Ovary (tissue), 9 donors: Measurements from ENCODE around the gene DNAJA3. TPM values are rescaled to one million over a fixed set of nuclear protein-coding genes. Genes with fewer than 3 reads are reported as not detected.

Experiments used
- DNase-seq, 5 donors: peaks; one replicate each; pipeline ENCODE4 v3.0.0-alpha.2; 2019 to 2020
- H3K27ac ChIP-seq, 2 donors: fragments of 200-600 bp; one replicate each; pipeline versions ENCODE4 v1.5.1 to v1.8.0; 2019 to 2022
- H3K27me3 ChIP-seq: fragments of 200-600 bp; one replicate; pipeline ENCODE4 v1.8.0; 2022
- H3K36me3 ChIP-seq: fragments of 200-600 bp; sonication (generic); one replicate; pipeline ENCODE4 v1.5.1; 2019
- H3K4me1 ChIP-seq: one replicate; pipeline ENCODE4 v1.8.1; 2013; ENCODE audit warnings: mild to moderate bottlenecking, moderate library complexity; ENCODE audit not compliant: insufficient read depth
- H3K4me3 ChIP-seq: fragments of 200-600 bp; sonication (generic); one replicate; pipeline ENCODE4 v1.5.1; 2017
- H3K9me3 ChIP-seq, 2 donors: fragments of 200-600 bp in 1 of 2; sonication (generic) in 1 of 2; one replicate each; pipeline versions ENCODE4 v1.5.1 to v1.8.1; 2013 to 2019; ENCODE audit warnings: mild to moderate bottlenecking in 1 of 2, moderate library complexity in 1 of 2
- CTCF ChIP-seq, 3 donors: fragments of 450-650 bp in 2 of 3; fragments of 200-600 bp in 1 of 3; IDR thresholded peaks; one replicate each; pipeline versions ENCODE4 v1.5.1 to v1.8.0; 2016 to 2022; ENCODE audit warnings: antibody characterized with exemption in 3 of 3, mild to moderate bottlenecking in 1 of 3
- EP300 ChIP-seq: sonication (generic); formaldehyde crosslinking; IDR thresholded peaks from one replicate; pipeline ENCODE4 v1.6.1; 2017; ENCODE audit warnings: antibody characterized with exemption
- POLR2A ChIP-seq: fragments of 450-650 bp; IDR thresholded peaks from one replicate; pipeline ENCODE4 v1.6.1; 2017; ENCODE audit warnings: antibody characterized with exemption, mild to moderate bottlenecking, moderate library complexity
- WGBS, 3 donors: extraction: QIAGEN DNeasy Blood & Tissue Kit in 1 of 3; methylation state at CpG; one replicate each; pipeline versions ENCODE4 v1.1.5 to v1.1.7; 2013 to 2017; 5-methylcytosine and 5-hydroxymethylcytosine counted together
- intact Hi-C, 4 donors: fragments of 100-400 bp; cut with DNase I; formaldehyde crosslinking; loops; one replicate each; pipeline versions ENCODE4 v1.11.0 to v1.15.1; 2022 to 2023
- polyA plus RNA-seq, 2 donors: library from polyadenylated mRNA; stranded (reverse); fragments of 200-250 nt in 1 of 2; fragments of 350-450 nt in 1 of 2; fragmentation: Illumina TruSeq in 1 of 2; extraction: RNeasy Lipid Tissue Mini Kit (QIAGEN cat#74804) in 1 of 2; gene quantifications; one replicate each; pipeline ENCODE4 v1.2.3, GENCODE V29; 2013 to 2014
- total RNA-seq, 7 donors: library from RNA; depleted of rRNA in 2 of 7; stranded (reverse); fragments of >200 nt in 2 of 7; fragmentation: NEBNext Ultra II Directional in 3 of 7; extraction: Animal tissue kit (Norgen Biotek cat#: 25700) in 3 of 7; gene quantifications; one replicate each; pipeline versions ENCODE4 v1.1.0 to v1.2.4, GENCODE V29; 2016 to 2023
- donor health status: DM: no; HTN: no; CAD: no; lungs with moderate emphysema.
- donor health status: DM: no; HTN: no; CAD: no.
- donor health status: Bipolar disorder and iron deficiency.
- donor health status: DM: yes; HTN: yes; CAD: no.
- donor health status: DM: no; HTN: no; CAD: no.
- donor health status: DM: yes; HTN: yes; CAD: no.

Gene DNAJA3
- total and polyA plus RNA-seq, 9 donors, result 26.4 to 47.0 (median 35.2) TPM

DNA sequence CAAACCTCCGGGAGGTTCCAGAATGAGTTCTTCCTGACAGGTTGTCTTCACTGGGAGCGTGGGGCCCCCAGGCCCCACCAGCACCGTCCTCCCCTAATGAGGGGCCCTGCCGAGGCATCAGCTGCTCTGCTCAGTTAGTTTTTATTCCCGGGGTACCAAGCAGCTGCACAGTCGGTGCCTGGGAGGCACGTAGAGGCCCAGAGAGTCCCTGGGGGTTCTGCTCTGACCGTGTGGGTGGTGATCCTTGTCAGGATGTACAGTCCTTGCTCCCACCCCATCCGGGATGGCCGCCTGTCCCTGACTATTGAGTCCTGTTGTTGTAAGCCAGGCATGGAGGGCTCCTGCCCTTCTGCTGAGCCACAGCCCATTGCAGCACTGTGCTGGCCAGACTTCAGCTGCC lies 30.3 kb downstream of the DNAJA3 start:
- no peak for DNase-seq
- Histone ChIP-seq H3K27ac (no peak overlapping the region), H3K27me3 (no peaks in the 10 kb centered on the region), H3K9me3 (no peaks in the 10 kb centered on the region), H3K36me3 (no peaks in the 10 kb centered on the region), H3K4me3 (no peak overlapping the region), H3K4me1 (peaks cover 13% of the 10 kb centered on the region)
- whole genome bisulfite sequencing, 3 donors, result 73 to 76% (median 74%) methylated on average over 10 of the region's 10 CpGs
- intact Hi-C loops, result no loop called here
- TF ChIP-seq POLR2A (no peak), EP300 (no peak), CTCF (IDR thresholded peaks at IDR 0.05) (no peak)

- intact Hi-C loops, result no loop called here
- WGBS, 3 donors, result 74 to 83% (median 83%) methylated on average over 5 of the region's 5 CpGs
- H3K36me3 ChIP-seq, result no peaks in the 10 kb centered on the region
- H3K4me3 ChIP-seq, result no peak overlapping the region
- H3K4me1 ChIP-seq, result peaks cover 13% of the 10 kb centered on the region
- TF ChIP-seq POLR2A (no peak), EP300 (no peak), CTCF (IDR thresholded peaks at IDR 0.05) (no peak)
- no peak overlapping the region for H3K27ac ChIP-seq
- no peaks in the 10 kb centered on the region for H3K9me3 ChIP-seq
- H3K27me3 ChIP-seq, result no peaks in the 10 kb centered on the region
- no peak for DNase-seq
Observed at GRCh38 chr16:4460936-4461249, 35.2 kb downstream of the DNAJA3 start.

DNA sequence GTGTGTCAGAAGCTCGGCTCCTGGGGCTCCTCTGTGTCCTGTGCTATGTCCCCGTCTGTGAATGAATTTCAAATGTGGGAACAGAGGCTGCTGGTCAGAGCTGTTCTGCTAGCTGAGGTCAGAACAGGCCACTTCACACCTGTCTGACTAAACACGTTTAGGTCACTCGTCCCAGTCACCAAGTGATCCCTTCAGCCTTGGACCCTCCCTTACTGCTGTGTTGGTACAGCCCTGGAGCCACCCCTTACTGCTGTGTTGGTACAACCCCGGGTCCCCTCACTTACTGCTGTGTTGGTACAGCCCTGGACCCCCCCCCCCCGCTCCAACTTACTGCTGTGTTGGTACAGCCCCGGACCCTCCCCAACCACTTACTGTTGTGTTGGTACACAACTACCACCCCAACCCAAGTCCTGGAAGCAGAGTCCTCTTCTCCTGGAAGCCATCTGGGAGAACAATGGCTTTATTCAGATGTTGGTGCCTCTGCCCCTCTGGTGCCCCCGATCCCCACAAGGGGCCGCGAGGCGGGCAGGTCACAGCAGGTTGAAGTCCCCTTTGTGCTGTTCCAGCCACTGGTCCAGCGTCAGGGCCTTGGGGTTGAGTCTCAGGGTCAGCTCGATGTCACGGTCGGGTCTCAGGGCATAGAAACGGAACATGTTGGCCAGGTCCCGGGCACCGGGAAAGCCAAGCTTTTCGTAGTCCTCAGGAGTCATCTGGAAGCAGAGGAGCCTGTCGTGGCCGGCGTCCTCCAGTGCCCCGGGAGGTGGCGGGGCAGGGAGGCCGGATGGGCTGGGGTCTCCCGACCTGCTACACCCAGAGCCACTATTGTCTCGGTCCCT lies 35.8 kb downstream of the DNAJA3 start:
- TF ChIP-seq POLR2A (no peak), EP300 (no peak), CTCF (IDR thresholded peaks at IDR 0.05) (no peak)
- Histone ChIP-seq H3K36me3 (no peaks in the 10 kb centered on the region), H3K9me3 (no peaks in the 10 kb centered on the region), H3K27ac (no peak overlapping the region), H3K27me3 (no peaks in the 10 kb centered on the region), H3K4me3 (no peak overlapping the region), H3K4me1 (peaks cover 13% of the 10 kb centered on the region)
- intact Hi-C loops, result no loop called here
- 73 to 80% (median 76%) methylated on average over 27 of the region's 27 CpGs for WGBS, 3 donors
- no peak for DNase-seq

- Histone ChIP-seq H3K36me3 (no peaks in the 10 kb centered on the region), H3K4me1 (peaks cover 10% of the 10 kb centered on the region), H3K27ac (no peak overlapping the region), H3K9me3 (no peaks in the 10 kb centered on the region), H3K4me3 (no peak overlapping the region), H3K27me3 (no peaks in the 10 kb centered on the region)
- intact Hi-C loops, result no loop called here
- DNase-seq, result no peak
- WGBS, 3 donors, result 76 to 82% (median 78%) methylated on average over 22 of the region's 22 CpGs
- TF ChIP-seq CTCF (IDR thresholded peaks at IDR 0.05), result no peak
- TF ChIP-seq POLR2A, result no peak
- TF ChIP-seq EP300, result no peak
Observed at GRCh38 chr16:4463522-4464163, 38.0 kb downstream of the DNAJA3 start.
